ENCODE data around the gene ACTR8. TPM values are rescaled to one million over a fixed set of nuclear protein-coding genes. Genes with fewer than 3 reads are reported as not detected.
"Not testable (repeated sequence)": the region's sequence is repeated elsewhere in the genome, so short reads cannot be mapped to it uniquely, and the experiment has no call there.

ACTR8 gene, protein sequence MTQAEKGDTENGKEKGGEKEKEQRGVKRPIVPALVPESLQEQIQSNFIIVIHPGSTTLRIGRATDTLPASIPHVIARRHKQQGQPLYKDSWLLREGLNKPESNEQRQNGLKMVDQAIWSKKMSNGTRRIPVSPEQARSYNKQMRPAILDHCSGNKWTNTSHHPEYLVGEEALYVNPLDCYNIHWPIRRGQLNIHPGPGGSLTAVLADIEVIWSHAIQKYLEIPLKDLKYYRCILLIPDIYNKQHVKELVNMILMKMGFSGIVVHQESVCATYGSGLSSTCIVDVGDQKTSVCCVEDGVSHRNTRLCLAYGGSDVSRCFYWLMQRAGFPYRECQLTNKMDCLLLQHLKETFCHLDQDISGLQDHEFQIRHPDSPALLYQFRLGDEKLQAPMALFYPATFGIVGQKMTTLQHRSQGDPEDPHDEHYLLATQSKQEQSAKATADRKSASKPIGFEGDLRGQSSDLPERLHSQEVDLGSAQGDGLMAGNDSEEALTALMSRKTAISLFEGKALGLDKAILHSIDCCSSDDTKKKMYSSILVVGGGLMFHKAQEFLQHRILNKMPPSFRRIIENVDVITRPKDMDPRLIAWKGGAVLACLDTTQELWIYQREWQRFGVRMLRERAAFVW
- 30.5 TPM for total RNA-seq
- long read RNA-seq, transcript ACTR8-201 (13 exons, 3,629 nt): major isoform, 27 of 36 reads
- long read RNA-seq, partial matches to known transcripts: 4 of 36 reads
- long read RNA-seq, other reads (novel, unspliced or antisense): 5 of 36 reads

DNA sequence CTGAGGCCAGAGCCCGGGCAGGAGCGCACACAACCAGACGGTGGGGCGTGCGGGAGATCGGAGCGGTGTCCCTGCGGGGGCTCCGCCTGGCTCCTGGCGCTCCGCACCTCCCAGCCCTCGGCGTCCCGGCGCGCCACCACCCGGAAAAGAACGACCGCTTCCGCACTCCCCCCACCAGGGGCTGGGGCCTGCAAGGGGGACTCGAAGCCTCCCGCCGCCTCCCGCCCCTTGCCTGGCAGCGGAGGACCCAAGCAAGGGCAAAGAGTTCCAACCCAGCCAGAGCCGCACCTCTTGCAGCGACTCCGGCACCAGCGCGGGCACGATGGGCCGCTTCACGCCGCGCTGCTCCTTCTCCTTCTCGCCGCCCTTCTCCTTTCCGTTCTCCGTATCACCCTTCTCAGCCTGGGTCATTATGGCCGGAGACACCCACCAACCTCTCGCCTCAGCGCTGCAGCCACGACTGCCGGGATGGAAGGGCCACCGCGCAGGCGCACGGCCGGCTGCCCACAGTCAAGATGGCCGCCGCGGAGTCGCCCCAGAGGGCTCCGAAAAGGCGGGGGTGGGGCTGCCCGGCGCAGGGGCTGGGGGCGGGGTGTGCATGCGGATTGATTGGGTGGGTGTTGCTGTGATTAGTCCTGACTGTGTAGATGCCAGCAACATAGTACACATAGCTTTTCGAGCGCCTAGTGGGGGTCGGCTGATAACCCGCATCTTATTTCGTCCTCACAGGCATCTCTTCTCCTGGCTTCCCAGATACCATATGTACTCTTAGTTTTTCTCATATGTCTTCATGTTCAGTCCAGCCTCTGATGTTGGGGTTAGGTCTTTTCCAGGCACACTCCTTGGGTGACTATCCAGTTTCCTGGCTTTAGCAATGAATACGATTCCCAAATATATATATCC is at the start of gene ACTR8:
ACTR8 (minus strand) TSS at position 462 of the 903 bp plus-strand sequence; CDS start at position 411, 51 bp downstream.
- intact Hi-C loops (cut with micrococcal nuclease): no loop called here
- peak; percentile 93 for DNase-seq
- ATAC-seq: peak; percentile 99

DNA sequence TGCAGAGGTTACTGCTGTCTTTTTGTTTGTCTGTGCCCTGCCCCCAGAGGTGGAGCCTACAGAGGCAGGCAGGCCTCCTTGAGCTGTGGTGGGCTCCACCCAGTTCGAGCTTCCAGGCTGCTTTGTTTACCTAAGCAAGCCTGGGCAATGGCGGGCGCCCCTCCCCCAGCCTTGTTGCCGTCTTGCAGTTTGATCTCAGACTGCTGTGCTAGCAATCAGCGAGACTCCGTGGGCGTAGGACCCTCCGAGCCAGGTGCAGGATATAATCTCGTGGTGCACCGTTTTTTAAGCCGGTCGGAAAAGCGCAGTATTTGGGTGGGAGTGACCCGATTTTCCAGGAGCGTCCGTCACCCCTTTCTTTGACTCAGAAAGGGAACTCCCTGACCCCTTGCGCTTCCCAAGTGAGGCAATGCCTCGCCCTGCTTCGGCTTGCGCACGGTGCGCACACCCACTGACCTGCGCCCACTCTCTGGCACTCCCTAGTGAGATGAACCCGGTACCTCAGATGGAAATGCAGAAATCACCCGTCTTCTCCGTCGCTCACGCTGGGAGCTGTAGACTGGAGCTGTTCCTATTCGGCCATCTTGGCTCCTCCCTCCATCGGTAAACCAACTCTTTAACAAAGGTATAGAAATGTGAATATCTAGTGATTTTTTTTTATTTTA is 45.4 kb upstream of the ACTR8 start:
- intact Hi-C loops (cut with micrococcal nuclease); ATAC-seq; DNase-seq: not testable (repeated sequence)

DNA sequence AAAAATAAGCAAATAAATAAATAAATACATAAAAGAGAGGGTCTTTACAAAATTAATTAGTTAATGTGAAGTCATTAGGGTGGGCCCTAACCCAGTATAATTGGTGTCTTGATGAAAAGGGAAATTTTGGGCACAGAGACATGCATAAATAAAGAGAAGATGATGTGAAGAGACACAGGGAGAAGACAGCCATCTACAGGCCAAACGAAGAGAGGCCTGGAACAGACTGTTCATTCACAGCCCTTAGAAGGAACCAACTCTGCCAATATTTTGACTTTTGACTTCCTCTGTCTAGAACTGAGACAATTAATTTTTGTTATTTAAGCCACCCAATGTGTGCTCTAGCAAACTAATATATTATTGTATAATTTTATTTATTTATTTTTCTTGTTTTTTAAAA is 39.3 kb upstream of the ACTR8 start:
- ATAC-seq: peak; percentile 48
- intact Hi-C loops (cut with micrococcal nuclease): no loop called here
- DNase-seq: no peak

DNA sequence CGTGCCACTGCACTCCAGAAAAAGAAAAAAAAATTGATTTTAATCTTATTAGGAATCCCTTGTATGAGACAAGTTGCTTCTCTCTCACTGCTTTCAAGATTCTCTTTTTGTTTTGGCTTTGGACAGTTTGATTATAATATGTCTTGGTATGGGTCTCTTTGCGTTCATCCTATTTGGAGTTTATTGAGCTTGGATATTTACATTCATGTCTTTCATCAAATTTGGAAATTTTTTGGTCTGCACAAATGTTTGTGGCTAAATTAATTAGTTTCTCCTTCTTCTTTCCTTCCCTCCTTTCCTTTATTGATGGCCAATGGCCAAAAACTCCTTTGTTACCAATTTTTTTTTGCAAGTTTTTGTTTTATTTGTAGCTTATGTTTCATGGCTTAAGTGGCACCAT is 37.8 kb upstream of the ACTR8 start:
- no peak for ATAC-seq
- intact Hi-C loops (cut with micrococcal nuclease): no loop called here

DNA sequence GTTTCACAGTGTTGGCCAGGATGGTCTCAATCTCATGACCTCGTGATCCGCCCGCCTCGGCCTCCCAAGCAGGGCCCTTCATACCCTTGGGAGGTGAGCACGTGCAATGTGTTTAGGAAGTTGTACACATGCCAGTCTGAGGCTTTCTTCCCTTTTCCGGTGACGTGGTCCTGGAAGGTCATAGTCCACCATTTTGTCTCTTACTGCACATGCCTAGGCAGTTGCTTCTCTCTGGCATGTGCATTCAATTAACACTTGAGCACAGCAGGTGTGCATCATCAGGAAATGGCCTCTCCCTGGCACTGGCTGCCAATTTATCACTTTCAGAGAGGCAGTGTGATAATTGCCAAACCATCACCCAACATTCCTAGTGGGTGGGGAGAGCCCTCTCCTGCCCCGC is 31.4 kb upstream of the ACTR8 start:
- no peak for ATAC-seq
- intact Hi-C loops (cut with micrococcal nuclease): no loop called here
- no peak for DNase-seq

More for the DNA sequence above, 37.8 kb upstream of the ACTR8 start:
- DNase-seq: no peak

DNA sequence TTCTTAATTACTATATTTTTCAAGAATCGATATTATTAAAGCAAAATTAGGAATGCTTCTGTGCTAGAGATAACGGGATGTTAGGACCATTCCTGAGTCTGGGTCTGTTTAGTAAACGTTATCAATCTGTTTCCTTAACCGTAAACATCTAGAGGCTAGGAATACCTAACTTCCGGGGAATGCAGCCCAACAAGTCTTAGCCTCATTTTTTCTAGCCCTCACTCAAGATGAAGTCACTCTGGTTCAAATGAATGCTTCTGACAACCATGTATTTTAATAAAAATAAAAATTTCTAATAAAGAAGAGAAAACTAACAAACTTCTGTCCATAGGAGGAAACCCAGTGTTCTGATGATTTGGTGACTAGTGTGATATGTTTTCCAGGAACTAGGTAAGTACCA is 20.8 kb upstream of the ACTR8 start:
- DNase-seq: no peak
- intact Hi-C loops (cut with micrococcal nuclease): no loop called here
- no peak for ATAC-seq

DNA sequence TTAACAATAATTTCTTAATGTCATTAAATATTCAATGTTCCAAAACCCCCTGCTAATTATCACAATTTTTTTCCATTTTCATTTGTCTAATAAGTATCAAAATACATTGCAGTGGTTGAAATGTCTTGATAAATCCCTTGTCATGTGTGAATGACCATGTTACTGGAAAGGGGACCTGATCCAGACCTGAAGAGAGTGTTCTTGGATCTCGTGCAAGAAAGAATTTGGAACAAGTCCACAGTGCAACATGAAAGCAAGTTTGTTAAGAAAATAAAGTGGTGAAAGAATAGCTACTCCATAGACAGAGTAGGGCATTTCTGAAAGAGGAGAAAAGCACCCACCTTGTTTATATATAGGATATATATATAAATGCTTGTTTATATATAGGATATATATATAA is 20.1 kb upstream of the ACTR8 start:
- ATAC-seq: peak; percentile 79
- DNase-seq: no peak
- intact Hi-C loops (cut with micrococcal nuclease): no loop called here

DNA sequence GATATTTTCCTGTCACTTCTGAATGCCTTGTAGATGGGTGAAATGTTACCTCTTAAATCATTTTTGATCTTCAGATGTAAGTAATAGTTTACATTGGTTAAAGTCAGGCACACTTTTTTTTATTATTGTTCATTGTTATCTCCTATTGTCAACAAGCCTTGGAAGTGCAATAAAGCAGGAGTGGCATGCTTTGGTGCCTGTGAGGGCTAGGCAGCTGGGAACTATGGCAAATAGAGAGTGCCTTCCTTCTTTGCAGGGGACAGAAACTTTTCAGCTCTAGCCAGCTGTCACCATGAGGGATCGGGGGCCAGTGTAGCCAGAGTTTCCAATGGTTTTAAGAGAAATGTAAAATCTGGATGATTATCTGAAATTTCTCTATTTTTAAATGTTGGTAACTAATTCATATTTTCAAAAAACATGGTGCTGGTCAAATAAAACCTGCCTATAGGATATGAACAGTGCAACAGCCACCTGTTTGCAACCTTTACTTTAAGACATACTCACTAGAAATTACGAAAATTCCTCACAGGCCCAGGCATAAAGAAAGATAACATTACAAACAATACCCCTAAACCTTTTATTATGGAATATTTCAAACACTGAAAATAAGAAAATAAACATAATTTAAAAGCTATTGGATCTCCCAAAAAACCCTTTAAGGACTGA is 18.8 kb upstream of the ACTR8 start:
- intact Hi-C loops (cut with micrococcal nuclease): no loop called here
- ATAC-seq (peak; percentile 27), DNase-seq (no peak)

DNA sequence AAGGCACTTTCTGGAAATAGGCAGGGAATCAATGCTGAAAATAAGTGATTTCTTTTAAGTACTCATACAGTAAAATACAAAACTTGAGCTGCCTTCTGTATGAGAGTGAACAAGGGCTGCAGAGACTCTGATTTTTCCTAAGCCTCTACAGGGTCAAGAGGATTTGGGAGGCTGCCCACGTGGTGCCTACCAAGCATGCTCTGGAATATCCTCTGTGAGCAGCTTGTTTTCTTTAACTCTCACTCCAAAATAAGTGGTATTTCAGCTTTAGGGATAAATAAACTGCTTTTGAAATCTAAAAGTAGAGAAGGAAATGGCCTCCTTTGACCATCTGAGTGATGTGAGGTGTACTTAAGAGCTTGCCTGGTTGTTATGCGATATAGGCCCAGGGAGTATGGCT is 17.8 kb upstream of the ACTR8 start:
- no peak for DNase-seq
- peak; percentile 40 for ATAC-seq
- intact Hi-C loops (cut with micrococcal nuclease): no loop called here

DNA sequence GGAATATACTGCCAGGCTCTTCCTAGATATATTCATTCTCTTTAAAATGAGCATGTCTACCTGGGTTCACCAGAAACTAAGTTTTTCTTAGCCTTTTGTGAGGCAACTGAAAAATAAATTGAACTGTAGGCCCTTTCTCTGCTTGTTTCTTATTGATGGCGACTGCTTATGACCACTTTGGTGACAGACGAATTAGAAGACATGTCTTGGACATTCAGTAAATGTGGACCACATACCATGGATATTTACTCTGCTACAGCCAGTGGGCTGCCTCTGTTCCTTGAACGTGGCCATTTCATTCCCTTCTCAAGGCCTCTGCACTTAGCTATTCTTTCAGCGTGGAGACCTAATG is 10.3 kb upstream of the ACTR8 start:
- intact Hi-C loops (cut with micrococcal nuclease): no loop called here
- no peak for ATAC-seq

DNA sequence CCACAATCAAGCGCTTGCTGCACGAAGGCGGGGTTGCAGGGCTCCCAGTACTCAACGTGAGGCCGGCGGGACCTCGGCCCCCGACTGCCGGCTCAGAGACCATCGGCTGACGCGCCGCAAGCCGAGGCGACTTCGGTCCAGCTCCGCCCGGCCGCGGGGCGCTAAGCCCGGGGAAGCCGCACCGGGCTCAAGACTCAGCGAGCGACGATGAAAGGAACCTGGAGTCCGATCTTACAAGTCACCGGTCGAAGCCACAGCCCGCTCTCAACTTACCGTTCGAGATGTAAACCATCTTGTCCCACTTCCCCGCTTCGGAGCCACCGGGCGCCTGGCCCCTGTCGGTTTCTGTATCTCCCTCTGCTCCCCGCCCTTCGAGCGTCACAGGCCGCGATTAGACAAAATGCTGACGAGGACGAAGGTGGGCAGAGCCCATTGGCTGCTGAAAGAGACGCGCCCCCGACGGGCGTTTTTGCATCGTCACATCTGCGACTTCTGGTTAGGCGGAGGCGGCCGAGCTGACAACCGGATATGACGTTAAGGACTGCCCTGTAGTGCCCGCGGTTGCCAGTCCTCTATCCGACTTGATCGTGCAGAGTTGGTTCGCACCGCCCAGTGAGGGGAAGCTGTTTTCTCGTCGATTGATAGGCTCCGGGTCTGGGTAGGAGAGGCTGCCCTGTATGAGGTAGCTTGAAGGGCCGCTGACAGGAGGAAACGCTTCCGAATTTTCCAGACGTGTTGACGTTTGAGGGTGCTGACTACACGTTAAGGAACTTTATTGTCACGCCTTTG is 9.7 kb upstream of the ACTR8 start, which contains the start of gene SELENOK:
SELENOK (minus strand) TSS at position 363 of the 789 bp plus-strand sequence.
- peak; percentile 99 for ATAC-seq
- intact Hi-C loops (cut with micrococcal nuclease): no loop called here

More for the DNA sequence above, 10.3 kb upstream of the ACTR8 start:
- DNase-seq: no peak

DNA sequence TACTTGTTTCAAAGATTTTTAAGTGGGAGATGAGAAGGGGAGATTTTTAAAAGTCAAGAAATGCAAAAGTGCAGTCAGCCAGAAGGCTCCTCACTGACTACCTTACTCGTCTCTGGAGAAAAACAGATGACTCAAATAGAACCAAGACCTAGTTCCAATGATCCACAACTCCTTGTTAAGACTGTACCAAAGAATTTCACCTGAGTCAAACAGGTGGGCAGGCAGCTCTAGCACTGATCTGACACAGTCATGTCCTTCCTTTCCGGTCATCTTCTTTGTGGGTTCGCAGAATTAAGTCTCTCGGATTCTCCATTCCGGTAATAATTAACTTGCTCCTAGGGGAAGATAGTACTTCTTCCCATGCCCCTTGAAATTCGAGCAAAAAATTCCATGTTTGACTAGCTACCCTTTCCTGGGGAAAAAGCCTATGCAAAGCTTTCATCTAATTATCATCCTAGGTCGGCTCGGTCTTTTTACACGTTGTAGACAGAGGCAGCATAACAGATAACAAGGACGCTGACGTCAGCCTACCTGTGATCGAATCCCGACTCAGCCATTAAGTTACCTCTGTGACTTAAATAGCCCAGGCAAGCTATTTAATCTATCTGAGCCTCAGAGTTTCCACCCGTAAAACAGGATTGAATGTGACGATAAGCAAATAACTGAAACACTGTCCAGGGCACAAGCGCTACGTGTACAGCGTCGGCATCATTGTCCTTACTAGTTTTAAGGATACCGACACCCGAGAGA is 8.9 kb upstream of the ACTR8 start:
- intact Hi-C loops (cut with micrococcal nuclease): no loop called here
- ATAC-seq (peak; percentile 7), DNase-seq (no peak)

More for the DNA sequence above, 9.7 kb upstream of the ACTR8 start, which contains the start of gene SELENOK:
- DNase-seq: peak; percentile 99

DNA sequence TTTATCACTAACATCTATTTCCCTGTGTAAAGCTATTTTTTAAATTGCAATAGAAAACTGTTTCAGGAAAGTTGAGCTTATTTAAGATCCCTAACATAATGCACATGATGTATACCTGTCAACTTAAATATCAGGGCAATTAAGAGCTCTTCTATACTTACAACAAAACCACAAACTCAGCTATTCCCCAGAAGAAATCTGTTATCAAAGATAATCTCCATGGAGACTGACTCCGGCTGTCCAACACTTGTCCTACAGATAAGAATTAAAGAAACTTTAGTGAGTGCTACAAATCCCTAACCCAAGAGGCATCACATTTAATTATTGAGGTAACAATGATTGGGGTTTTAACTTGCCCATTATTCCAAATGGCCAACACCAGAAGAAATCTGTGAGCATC is 6.3 kb upstream of the ACTR8 start:
- no peak for DNase-seq
- no peak for ATAC-seq
- intact Hi-C loops (cut with micrococcal nuclease): no loop called here

DNA sequence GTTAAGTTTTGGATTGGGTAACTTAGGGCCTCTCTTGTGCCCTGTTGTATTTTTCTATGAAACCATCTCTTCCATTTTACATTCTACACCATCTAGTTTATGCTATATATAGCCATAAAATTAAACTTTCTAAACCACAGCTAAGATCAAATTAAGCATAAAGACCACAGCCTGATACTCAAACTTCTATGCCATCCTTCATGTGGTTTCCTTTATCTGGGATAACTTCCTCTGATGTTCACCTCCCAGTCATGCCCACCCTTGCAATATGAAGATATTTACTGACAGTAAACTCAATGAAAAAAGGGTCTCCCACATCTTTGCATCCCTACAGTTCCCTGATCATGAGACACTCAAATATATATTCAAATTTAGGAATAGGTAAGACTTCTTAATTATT is 5.5 kb upstream of the ACTR8 start:
- intact Hi-C loops (cut with micrococcal nuclease): no loop called here
- DNase-seq (no peak), ATAC-seq (no peak)

DNA sequence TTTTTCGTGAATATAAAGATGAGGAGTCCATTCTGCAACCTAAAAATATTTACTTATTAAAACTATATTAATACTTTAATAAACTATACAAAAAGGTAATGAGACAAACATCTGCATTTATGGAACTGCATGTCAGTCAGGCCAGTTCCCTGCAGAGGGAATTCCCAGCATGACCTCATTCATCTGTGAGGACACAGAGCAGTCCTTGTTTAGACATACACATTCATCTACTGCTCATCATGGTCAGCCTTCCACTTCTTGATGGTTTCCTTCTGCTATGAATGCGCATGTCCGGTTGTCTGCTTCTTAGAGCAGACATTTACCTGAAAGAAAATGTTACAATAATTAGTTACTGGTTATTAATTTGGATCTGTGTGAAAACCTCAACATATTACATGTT is 3.3 kb upstream of the ACTR8 start:
- intact Hi-C loops (cut with micrococcal nuclease): no loop called here
- no peak for DNase-seq
- no peak for ATAC-seq

DNA sequence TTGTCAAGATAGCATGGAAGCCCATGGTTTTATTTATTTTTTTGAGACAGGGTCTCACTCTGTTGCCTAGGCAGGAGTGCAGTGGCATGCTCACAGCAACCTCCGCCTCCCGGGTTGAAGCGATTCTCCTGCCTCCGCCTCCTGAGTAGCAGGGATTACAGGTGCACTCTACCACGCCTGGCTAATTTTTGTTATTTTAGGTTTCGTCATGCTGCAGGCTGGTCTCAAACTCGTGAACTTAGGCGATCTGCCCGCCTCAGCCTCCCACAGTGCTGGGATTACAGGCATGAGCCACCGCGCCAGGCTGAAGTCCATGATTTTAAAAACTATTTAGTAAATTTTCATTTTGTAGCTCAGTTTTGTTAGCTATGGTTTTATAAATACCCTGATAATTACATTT is 2.7 kb upstream of the ACTR8 start:
- intact Hi-C loops (cut with micrococcal nuclease): no loop called here
- no peak for DNase-seq
- ATAC-seq: no peak

DNA sequence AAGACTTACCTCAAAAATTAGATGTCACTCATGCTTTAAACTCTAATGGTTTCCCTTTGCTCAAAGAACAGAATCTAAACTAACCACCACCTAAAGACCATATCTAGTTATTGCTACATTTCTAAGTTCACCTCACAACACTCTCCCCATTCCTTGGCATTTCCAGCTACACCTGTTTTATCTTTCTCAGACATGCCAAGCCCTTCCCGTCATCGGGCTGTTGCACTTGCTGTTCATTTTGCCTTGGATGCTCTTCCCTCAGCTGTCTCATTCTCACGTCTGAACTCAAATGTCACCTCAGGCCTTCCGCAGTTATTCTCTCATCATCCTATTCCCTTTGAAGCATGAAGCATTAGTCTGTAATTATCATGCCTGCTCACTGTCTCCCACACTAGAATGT is 1.1 kb upstream of the ACTR8 start:
- ATAC-seq (no peak), DNase-seq (no peak)
- intact Hi-C loops (cut with micrococcal nuclease): no loop called here

Measured in left ventricle myocardium superior (tissue), 1 donor.